Loucy (cell line): Measurements from ENCODE around the gene SCNM1.

Experiments used
- CTCF ChIP-seq: fragments of 200-600 bp; sonication (generic); conservative IDR thresholded peaks from 2 replicates; pipeline ENCODE4 v1.5.1; 2014; ENCODE audit warnings: mild to moderate bottlenecking, antibody characterized with exemption, low read length
- EZH2phosphoT487 ChIP-seq: fragments of 200-600 bp; IDR thresholded peaks from 2 replicates; pipeline ENCODE4 v1.6.1; 2018; ENCODE audit warnings: antibody characterized with exemption, mild to moderate bottlenecking, moderate library complexity, borderline replicate concordance

GRCh38 chr1:151132335-151133017 lies 33.5 kb upstream of the SCNM1 start:
- no peak for TF ChIP-seq CTCF
- TF ChIP-seq EZH2phosphoT487, result no peak
